ENCODE results near the gene PKNOX2.

Gene PKNOX2

GRCh38 chr11:125173556-125173955 lies 9.0 kb downstream of the PKNOX2 start:
- H3K4me1 ChIP-seq (ENCODE audit: control insufficient read depth, insufficient read depth, low read length) = peaks cover 32% of the 10 kb centered on the region
- no peak overlapping the region for H3K9ac ChIP-seq (ENCODE audit: low read length in 2 of 2)
- H3K9me3 ChIP-seq (ENCODE audit: control insufficient read depth in 2 of 2, low read length in 2 of 2) = no peaks in the 10 kb centered on the region
- H3K36me3 ChIP-seq (ENCODE audit: control insufficient read depth in 2 of 2, insufficient read depth in 2 of 2, low read length in 2 of 2) = no peaks in the 10 kb centered on the region
- no peak overlapping the region for H3K27ac ChIP-seq (ENCODE audit: low read length)
- no peak overlapping the region for H3K4me3 ChIP-seq (ENCODE audit: low read length in 2 of 2)
- no peaks in the 10 kb centered on the region for H3K27me3 ChIP-seq (ENCODE audit: control insufficient read depth in 1 of 2, insufficient read depth in 2 of 2, low read length in 2 of 2)

DNA sequence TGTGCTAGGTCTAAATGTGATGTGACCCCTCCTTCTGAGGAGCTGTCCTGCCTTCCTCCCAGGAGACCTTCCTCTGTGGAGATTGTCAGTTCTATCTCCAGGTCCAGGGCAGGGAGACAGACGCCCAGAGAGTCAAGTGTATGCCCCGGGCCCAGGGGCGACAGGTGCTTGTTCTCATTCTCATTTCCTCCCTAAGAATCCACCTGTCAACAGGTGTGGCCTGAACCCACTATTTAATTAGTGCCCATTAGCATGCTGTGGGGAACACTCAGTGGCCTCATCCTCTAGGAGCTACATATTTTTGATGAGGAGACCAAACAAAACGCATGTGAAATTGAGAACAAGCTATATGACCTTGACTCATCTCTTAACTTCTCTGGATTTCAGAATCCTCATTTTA lies 9.5 kb downstream of the PKNOX2 start:
- Histone ChIP-seq H3K4me3 (ENCODE audit: low read length in 2 of 2) (no peak overlapping the region), H3K27ac (ENCODE audit: low read length) (no peak overlapping the region), H3K4me1 (ENCODE audit: control insufficient read depth, insufficient read depth, low read length) (peaks cover 27% of the 10 kb centered on the region), H3K27me3 (ENCODE audit: control insufficient read depth in 1 of 2, insufficient read depth in 2 of 2, low read length in 2 of 2) (no peaks in the 10 kb centered on the region), H3K36me3 (ENCODE audit: control insufficient read depth in 2 of 2, insufficient read depth in 2 of 2, low read length in 2 of 2) (no peaks in the 10 kb centered on the region), H3K9ac (ENCODE audit: low read length in 2 of 2) (no peak overlapping the region), H3K9me3 (ENCODE audit: control insufficient read depth in 2 of 2, low read length in 2 of 2) (no peaks in the 10 kb centered on the region)

DNA sequence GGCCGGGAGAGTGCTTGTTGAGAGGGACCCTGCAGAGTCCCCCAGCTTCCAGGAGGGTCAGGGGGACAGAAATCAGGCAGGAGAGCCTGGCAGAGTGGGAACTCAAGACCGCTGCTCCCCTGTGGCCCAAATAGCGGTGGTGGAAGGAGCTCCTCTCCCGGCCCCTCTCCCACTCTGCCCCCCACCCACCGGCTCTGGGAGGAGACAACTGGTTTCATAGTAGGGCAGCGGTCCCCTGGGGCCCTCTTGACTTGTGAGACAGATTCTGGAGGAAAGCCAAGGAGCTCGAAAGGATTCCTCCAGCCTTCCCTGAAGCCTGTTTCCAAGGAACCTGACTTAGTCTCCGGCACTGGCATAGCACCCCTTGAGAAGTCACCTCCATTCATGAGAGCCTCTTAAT lies 10.1 kb downstream of the PKNOX2 start:
- Histone ChIP-seq H3K36me3 (ENCODE audit: control insufficient read depth in 2 of 2, insufficient read depth in 2 of 2, low read length in 2 of 2) (no peaks in the 10 kb centered on the region), H3K9me3 (ENCODE audit: control insufficient read depth in 2 of 2, low read length in 2 of 2) (no peaks in the 10 kb centered on the region), H3K9ac (ENCODE audit: low read length in 2 of 2) (no peak overlapping the region), H3K4me1 (ENCODE audit: control insufficient read depth, insufficient read depth, low read length) (peaks cover 21% of the 10 kb centered on the region), H3K27me3 (ENCODE audit: control insufficient read depth in 1 of 2, insufficient read depth in 2 of 2, low read length in 2 of 2) (no peaks in the 10 kb centered on the region), H3K4me3 (ENCODE audit: low read length in 2 of 2) (no peak overlapping the region), H3K27ac (ENCODE audit: low read length) (no peak overlapping the region)

GRCh38 chr11:125175166-125175565 lies 10.6 kb downstream of the PKNOX2 start:
- H3K36me3 ChIP-seq (ENCODE audit: control insufficient read depth in 2 of 2, insufficient read depth in 2 of 2, low read length in 2 of 2) = no peaks in the 10 kb centered on the region
- no peaks in the 10 kb centered on the region for H3K9me3 ChIP-seq (ENCODE audit: control insufficient read depth in 2 of 2, low read length in 2 of 2)
- H3K27me3 ChIP-seq (ENCODE audit: control insufficient read depth in 1 of 2, insufficient read depth in 2 of 2, low read length in 2 of 2) = no peaks in the 10 kb centered on the region
- no peak overlapping the region for H3K9ac ChIP-seq (ENCODE audit: low read length in 2 of 2)
- H3K27ac ChIP-seq (ENCODE audit: low read length) = no peak overlapping the region
- no peak overlapping the region for H3K4me3 ChIP-seq (ENCODE audit: low read length in 2 of 2)
- peaks cover 16% of the 10 kb centered on the region for H3K4me1 ChIP-seq (ENCODE audit: control insufficient read depth, insufficient read depth, low read length)

DNA sequence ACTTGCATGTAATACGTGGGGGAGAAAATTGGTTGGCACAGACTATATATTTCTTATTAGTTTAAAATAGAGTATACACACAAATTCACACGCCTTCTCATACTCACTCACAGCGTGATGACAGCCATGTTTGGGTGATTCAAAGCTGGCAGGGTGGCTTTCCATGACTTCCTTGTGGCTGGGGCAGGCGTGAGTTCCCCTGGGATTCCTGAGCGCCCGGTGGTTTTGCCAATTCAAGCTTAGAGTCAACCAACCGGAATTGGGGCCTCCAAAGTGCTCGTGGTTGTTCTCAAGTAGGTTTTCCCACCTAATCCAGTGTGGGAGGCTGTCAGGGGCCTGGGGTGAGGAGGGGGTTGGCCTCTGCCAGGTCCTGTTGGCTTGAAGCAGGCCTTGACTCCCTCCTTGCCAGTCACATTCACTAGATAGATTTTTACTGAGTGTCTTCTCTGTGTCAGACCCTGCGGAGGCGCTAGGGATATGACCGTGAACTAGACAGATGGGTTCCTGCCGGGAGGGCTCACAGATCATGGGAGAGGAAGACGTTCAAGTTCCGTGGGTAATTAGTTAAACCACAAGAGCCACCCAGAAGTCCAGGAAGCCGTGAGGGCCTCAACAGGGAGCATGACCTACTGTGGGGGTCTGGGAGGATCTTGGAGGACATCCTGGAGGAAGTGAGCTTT lies 11.5 kb downstream of the PKNOX2 start:
- H3K36me3 ChIP-seq (ENCODE audit: control insufficient read depth in 2 of 2, insufficient read depth in 2 of 2, low read length in 2 of 2) = no peaks in the 10 kb centered on the region
- no peak overlapping the region for H3K4me3 ChIP-seq (ENCODE audit: low read length in 2 of 2)
- H3K27me3 ChIP-seq (ENCODE audit: control insufficient read depth in 1 of 2, insufficient read depth in 2 of 2, low read length in 2 of 2) = no peaks in the 10 kb centered on the region
- H3K9me3 ChIP-seq (ENCODE audit: control insufficient read depth in 2 of 2, low read length in 2 of 2) = no peaks in the 10 kb centered on the region
- H3K4me1 ChIP-seq (ENCODE audit: control insufficient read depth, insufficient read depth, low read length) = peaks cover 13% of the 10 kb centered on the region
- H3K9ac ChIP-seq (ENCODE audit: low read length in 2 of 2) = no peak overlapping the region
- no peak overlapping the region for H3K27ac ChIP-seq (ENCODE audit: low read length)

DNA sequence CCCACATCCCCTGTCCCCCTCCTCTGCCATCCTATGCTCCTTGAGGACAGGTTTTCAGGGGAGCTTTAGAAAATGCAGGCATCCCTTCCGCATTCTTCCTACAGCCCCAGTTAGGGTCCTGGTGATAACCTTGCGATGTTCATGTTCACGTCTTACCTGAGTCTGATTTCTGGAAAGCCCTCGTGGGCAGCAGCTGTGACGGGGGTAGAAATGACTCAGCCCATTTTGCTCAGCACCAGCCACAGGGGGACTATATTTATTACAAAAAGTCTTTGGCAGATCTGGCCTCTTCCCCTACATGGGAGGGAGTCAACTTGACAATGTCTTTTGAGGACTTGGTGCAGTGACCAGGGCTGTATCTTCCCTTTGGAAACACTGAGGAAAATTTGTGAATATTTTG lies 12.3 kb downstream of the PKNOX2 start:
- peaks cover 7% of the 10 kb centered on the region for H3K4me1 ChIP-seq (ENCODE audit: control insufficient read depth, insufficient read depth, low read length)
- H3K9ac ChIP-seq (ENCODE audit: low read length in 2 of 2) = no peak overlapping the region
- H3K27ac ChIP-seq (ENCODE audit: low read length) = no peak overlapping the region
- no peaks in the 10 kb centered on the region for H3K36me3 ChIP-seq (ENCODE audit: control insufficient read depth in 2 of 2, insufficient read depth in 2 of 2, low read length in 2 of 2)
- no peaks in the 10 kb centered on the region for H3K9me3 ChIP-seq (ENCODE audit: control insufficient read depth in 2 of 2, low read length in 2 of 2)
- no peak overlapping the region for H3K4me3 ChIP-seq (ENCODE audit: low read length in 2 of 2)
- H3K27me3 ChIP-seq (ENCODE audit: control insufficient read depth in 1 of 2, insufficient read depth in 2 of 2, low read length in 2 of 2) = no peaks in the 10 kb centered on the region

DNA sequence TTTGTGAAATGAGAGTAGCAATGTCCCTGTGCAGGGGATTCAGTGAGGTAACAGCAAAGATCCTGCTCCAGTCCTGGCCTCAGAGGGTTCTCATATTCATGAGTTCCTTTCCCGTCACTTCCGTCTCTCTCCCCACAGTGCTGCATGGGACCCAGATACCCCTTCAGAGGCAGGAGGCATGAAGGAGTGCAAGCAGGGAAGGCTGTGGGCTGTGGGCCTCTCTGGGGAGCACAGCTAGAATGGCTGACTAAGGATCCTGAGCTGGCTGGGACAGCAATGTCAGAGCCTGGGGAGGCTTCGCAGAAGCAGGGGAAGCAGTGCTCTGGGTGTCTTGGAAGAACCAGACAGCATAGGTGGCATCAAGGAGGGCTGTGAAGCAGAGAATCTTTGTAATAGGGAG lies 13.0 kb downstream of the PKNOX2 start:
- Histone ChIP-seq H3K9me3 (ENCODE audit: control insufficient read depth in 2 of 2, low read length in 2 of 2) (no peaks in the 10 kb centered on the region), H3K4me1 (ENCODE audit: control insufficient read depth, insufficient read depth, low read length) (peaks cover 9% of the 10 kb centered on the region), H3K27ac (ENCODE audit: low read length) (no peak overlapping the region), H3K4me3 (ENCODE audit: low read length in 2 of 2) (no peak overlapping the region), H3K27me3 (ENCODE audit: control insufficient read depth in 1 of 2, insufficient read depth in 2 of 2, low read length in 2 of 2) (no peaks in the 10 kb centered on the region), H3K36me3 (ENCODE audit: control insufficient read depth in 2 of 2, insufficient read depth in 2 of 2, low read length in 2 of 2) (no peaks in the 10 kb centered on the region), H3K9ac (ENCODE audit: low read length in 2 of 2) (no peak overlapping the region)

- Histone ChIP-seq H3K9me3 (ENCODE audit: control insufficient read depth in 2 of 2, low read length in 2 of 2) (no peaks in the 10 kb centered on the region), H3K4me3 (ENCODE audit: low read length in 2 of 2) (no peak overlapping the region), H3K4me1 (ENCODE audit: control insufficient read depth, insufficient read depth, low read length) (peaks cover 13% of the 10 kb centered on the region), H3K27ac (ENCODE audit: low read length) (no peak overlapping the region), H3K9ac (ENCODE audit: low read length in 2 of 2) (no peak overlapping the region), H3K27me3 (ENCODE audit: control insufficient read depth in 1 of 2, insufficient read depth in 2 of 2, low read length in 2 of 2) (no peaks in the 10 kb centered on the region), H3K36me3 (ENCODE audit: control insufficient read depth in 2 of 2, insufficient read depth in 2 of 2, low read length in 2 of 2) (peaks cover 0 to under 1% of the 10 kb centered on the region in 2 donors)
Measured at GRCh38 chr11:125179346-125179745, 14.8 kb downstream of the PKNOX2 start.

DNA sequence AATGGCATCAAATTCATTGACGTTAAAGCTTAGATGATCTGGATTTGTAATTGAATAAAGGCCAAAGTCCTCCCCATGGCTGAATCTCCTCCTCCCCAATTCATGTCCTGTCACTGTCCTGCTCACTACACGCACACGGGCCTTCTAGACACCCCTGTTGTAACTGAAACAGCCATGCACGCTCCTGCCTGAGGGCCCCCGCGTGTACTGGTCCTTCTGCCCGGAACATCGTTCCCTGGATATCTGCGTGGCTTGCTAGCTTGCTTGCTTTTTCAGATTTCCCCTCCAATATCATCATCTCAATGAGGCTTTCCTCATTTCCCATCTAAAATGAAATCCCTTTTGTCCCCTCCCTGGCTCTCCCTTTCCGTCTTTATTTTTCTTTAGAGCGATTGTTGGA lies 15.3 kb downstream of the PKNOX2 start:
- Histone ChIP-seq H3K4me1 (ENCODE audit: control insufficient read depth, insufficient read depth, low read length) (peaks cover 13% of the 10 kb centered on the region), H3K27ac (ENCODE audit: low read length) (no peak overlapping the region), H3K9ac (ENCODE audit: low read length in 2 of 2) (no peak overlapping the region), H3K4me3 (ENCODE audit: low read length in 2 of 2) (no peak overlapping the region), H3K36me3 (ENCODE audit: control insufficient read depth in 2 of 2, insufficient read depth in 2 of 2, low read length in 2 of 2) (peaks cover 0 to 2% of the 10 kb centered on the region in 2 donors), H3K9me3 (ENCODE audit: control insufficient read depth in 2 of 2, low read length in 2 of 2) (no peaks in the 10 kb centered on the region), H3K27me3 (ENCODE audit: control insufficient read depth in 1 of 2, insufficient read depth in 2 of 2, low read length in 2 of 2) (no peaks in the 10 kb centered on the region)

DNA sequence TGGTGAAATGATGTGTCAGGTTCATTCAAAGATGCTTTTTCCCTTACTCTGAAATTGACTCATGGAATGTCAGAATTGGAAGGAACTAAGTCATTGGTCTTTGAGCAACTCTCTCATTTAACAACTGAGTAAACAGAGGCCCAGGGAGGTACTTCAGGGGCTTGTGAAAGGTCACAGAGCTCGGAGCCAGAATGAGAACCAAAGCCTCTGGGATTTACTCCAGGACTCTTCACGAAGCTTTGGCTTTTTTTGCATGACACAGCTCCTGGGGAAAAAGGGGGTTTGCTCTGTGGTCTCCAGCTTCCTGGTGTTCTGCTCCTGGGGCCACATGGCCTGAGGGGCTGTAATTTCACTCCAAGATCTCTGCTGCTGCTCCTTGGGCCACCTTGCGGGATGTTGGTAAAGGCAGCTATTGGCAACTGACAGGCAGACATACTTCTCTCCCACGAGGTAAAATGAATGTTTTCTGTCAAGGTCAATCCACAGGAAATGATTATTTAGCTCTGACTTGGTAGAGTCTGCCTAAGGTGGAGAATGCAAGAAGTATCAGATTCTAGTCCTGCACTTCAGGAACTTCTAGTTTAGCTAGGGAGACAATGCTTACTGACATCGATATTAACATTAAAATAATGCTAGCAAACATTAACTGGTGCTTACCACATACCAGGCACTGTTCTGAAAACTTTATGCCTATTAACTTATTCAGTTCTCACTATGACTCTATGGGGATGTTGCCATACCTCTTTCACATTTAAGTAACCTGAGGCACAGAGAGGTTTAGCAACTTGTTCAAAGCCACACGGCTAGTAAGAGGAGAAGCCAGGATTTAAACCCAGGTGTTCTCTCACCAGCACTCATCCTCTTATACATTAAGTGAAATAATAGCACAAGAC lies 16.1 kb downstream of the PKNOX2 start:
- Histone ChIP-seq H3K9me3 (ENCODE audit: control insufficient read depth in 2 of 2, low read length in 2 of 2) (no peaks in the 10 kb centered on the region), H3K4me1 (ENCODE audit: control insufficient read depth, insufficient read depth, low read length) (peaks cover 11% of the 10 kb centered on the region), H3K36me3 (ENCODE audit: control insufficient read depth in 2 of 2, insufficient read depth in 2 of 2, low read length in 2 of 2) (peaks cover 0 to 2% of the 10 kb centered on the region in 2 donors), H3K4me3 (ENCODE audit: low read length in 2 of 2) (no peak overlapping the region), H3K27ac (ENCODE audit: low read length) (no peak overlapping the region), H3K27me3 (ENCODE audit: control insufficient read depth in 1 of 2, insufficient read depth in 2 of 2, low read length in 2 of 2) (no peaks in the 10 kb centered on the region), H3K9ac (ENCODE audit: low read length in 2 of 2) (no peak overlapping the region)

GRCh38 chr11:125182573-125182972 lies 18.0 kb downstream of the PKNOX2 start:
- no peak overlapping the region for H3K9ac ChIP-seq (ENCODE audit: low read length in 2 of 2)
- no peaks in the 10 kb centered on the region for H3K27me3 ChIP-seq (ENCODE audit: control insufficient read depth in 1 of 2, insufficient read depth in 2 of 2, low read length in 2 of 2)
- H3K9me3 ChIP-seq (ENCODE audit: control insufficient read depth in 2 of 2, low read length in 2 of 2) = peaks cover 0 to 2% of the 10 kb centered on the region in 2 donors
- H3K36me3 ChIP-seq (ENCODE audit: control insufficient read depth in 2 of 2, insufficient read depth in 2 of 2, low read length in 2 of 2) = peaks cover 0 to 2% of the 10 kb centered on the region in 2 donors
- no peak overlapping the region for H3K27ac ChIP-seq (ENCODE audit: low read length)
- H3K4me1 ChIP-seq (ENCODE audit: control insufficient read depth, insufficient read depth, low read length) = peaks cover 10% of the 10 kb centered on the region
- no peak overlapping the region for H3K4me3 ChIP-seq (ENCODE audit: low read length in 2 of 2)

All from stomach smooth muscle (tissue), 2 donors.